ENCODE measurements around the gene TLK2.

DNA sequence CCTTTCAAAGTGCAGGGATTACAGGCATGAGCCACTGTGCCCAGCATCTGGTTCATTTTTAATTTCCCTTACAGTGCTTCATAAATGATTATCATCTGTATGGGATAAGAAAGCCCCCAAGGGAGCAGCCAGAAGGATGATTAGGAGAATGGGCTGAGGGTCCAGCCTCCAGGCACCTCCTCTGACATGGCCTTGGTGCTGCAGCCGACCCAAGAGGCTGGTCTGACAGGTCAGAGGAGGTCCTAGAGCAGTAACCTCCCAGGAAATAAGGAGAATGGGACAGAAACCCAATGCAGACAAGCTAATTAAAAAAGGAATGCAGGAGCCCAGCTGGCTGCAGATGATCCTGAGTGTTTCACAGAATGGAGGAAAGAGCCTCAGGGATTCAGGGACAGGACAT, 177.8 kb downstream of the TLK2 start:
- no peak for TF ChIP-seq TAF1 (IDR thresholded peaks at IDR 0.05; ENCODE audit: borderline replicate concordance, insufficient read depth, low read length)
- TF ChIP-seq SIN3A (IDR thresholded peaks at IDR 0.05; ENCODE audit: borderline replicate concordance, insufficient read depth, low read length), result no peak; the same call in 1 of the 2 replicates
- TF ChIP-seq POLR2AphosphoS5 (IDR thresholded peaks at IDR 0.05; ENCODE audit: low read depth, low read length), result no peak
- TF ChIP-seq, protein P1, sequence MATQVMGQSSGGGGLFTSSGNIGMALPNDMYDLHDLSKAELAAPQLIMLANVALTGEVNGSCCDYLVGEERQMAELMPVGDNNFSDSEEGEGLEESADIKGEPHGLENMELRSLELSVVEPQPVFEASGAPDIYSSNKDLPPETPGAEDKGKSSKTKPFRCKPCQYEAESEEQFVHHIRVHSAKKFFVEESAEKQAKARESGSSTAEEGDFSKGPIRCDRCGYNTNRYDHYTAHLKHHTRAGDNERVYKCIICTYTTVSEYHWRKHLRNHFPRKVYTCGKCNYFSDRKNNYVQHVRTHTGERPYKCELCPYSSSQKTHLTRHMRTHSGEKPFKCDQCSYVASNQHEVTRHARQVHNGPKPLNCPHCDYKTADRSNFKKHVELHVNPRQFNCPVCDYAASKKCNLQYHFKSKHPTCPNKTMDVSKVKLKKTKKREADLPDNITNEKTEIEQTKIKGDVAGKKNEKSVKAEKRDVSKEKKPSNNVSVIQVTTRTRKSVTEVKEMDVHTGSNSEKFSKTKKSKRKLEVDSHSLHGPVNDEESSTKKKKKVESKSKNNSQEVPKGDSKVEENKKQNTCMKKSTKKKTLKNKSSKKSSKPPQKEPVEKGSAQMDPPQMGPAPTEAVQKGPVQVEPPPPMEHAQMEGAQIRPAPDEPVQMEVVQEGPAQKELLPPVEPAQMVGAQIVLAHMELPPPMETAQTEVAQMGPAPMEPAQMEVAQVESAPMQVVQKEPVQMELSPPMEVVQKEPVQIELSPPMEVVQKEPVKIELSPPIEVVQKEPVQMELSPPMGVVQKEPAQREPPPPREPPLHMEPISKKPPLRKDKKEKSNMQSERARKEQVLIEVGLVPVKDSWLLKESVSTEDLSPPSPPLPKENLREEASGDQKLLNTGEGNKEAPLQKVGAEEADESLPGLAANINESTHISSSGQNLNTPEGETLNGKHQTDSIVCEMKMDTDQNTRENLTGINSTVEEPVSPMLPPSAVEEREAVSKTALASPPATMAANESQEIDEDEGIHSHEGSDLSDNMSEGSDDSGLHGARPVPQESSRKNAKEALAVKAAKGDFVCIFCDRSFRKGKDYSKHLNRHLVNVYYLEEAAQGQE (IDR thresholded peaks at IDR 0.05; ENCODE audit: insufficient read depth in 1 of 2, low read depth in 2 of 2, low read length in 2 of 2), result no peak

Data from PFSK-1 (cell line).